Hair follicle dermal papilla cell (primary cell): Measurements from ENCODE around the gene ABCG2. TPM values are rescaled to one million over a fixed set of nuclear protein-coding genes. Genes with fewer than 3 reads are reported as not detected.

Experiments used
- small RNA-seq: library from RNA; depleted of rRNA; stranded (forward); fragments of <200 nt; gene quantifications from one replicate; pipeline ENCODE3, GENCODE V24; 2012
- total RNA-seq: library from RNA; depleted of rRNA; stranded (reverse); fragments of >200 nt; gene quantifications from 2 replicates; pipeline ENCODE4 v1.2.3, GENCODE V29; 2012

The ABCG2 gene
- total RNA-seq: 0.49 and 0.81 TPM in 2 replicates

GRCh38 chr4:88158489-88159228 lies at the start of gene ABCG2:
Gene ABCG2, minus strand, starts transcription at chr4:88158639. Its CDS starts 18,644 bp downstream, at chr4:88139995.

Small RNA genes within 50 kb of the gene (small RNA-seq; reads per million reads assigned to genes)
- gene RNU6-818P (not detected), gene RNU6ATAC31P (not detected)

Other genes starting within 250 kb of the ABCG2 start
- gene SPP1, start 182.9 kb downstream of the ABCG2 start, total RNA-seq: 2.3 and 22.7 TPM in 2 replicates
- gene PKD2, start 151.0 kb downstream of the ABCG2 start, total RNA-seq: 102 and 107 TPM in 2 replicates
- 17.6 and 18.0 TPM in 2 replicates for gene PPM1K, start 125.9 kb upstream of the ABCG2 start, total RNA-seq
- gene HERC6, start 220.2 kb upstream of the ABCG2 start, total RNA-seq: 22.6 and 35.0 TPM in 2 replicates